Loucy (cell line): ENCODE results near the gene KLHL6.

Source experiments
- H2AFZ ChIP-seq: fragments of 200-600 bp; sonication (generic); 2 replicates; pipeline ENCODE4 v1.6.0; 2016; ENCODE audit warnings: antibody characterized with exemption, mild to moderate bottlenecking, low read length, moderate library complexity
- H3F3A ChIP-seq: fragments of 200-600 bp; 2 replicates; pipeline ENCODE4 v1.6.0; 2016; ENCODE audit warnings: antibody characterized with exemption, low read depth, mild to moderate bottlenecking
- H3K27me3 ChIP-seq: fragments of 200-600 bp; sonication (generic); 2 replicates; pipeline ENCODE4 v1.6.1; 2014; ENCODE audit warnings: low read length, mild to moderate bottlenecking; ENCODE audit not compliant: insufficient read depth, poor library complexity, severe bottlenecking
- H3K36me3 ChIP-seq: fragments of 200-600 bp; sonication (generic); 2 replicates; pipeline ENCODE4 v1.6.1; 2016; ENCODE audit warnings: low read length; ENCODE audit not compliant: insufficient read depth
- H3K4me1 ChIP-seq: fragments of 200-600 bp; sonication (generic); 2 replicates; pipeline ENCODE4 v1.5.1; 2014; ENCODE audit warnings: low read length, mild to moderate bottlenecking; ENCODE audit not compliant: insufficient read depth, poor library complexity, severe bottlenecking
- H3K4me2 ChIP-seq: fragments of 200-600 bp; sonication (generic); 2 replicates; pipeline ENCODE4 v1.6.0; 2014; ENCODE audit warnings: antibody characterized with exemption, low read length, low read depth, mild to moderate bottlenecking; ENCODE audit not compliant: poor library complexity, severe bottlenecking
- H3K4me3 ChIP-seq: fragments of 200-600 bp; sonication (generic); 2 replicates; pipeline ENCODE4 v1.5.1; 2014; ENCODE audit warnings: low read length, mild to moderate bottlenecking, mixed read lengths; ENCODE audit not compliant: poor library complexity, severe bottlenecking
- H3K79me2 ChIP-seq: fragments of 200-600 bp; sonication (generic); 2 replicates; pipeline ENCODE4 v1.6.1; 2014; ENCODE audit warnings: low read length; ENCODE audit not compliant: insufficient read depth
- H3K9ac ChIP-seq: fragments of 200-600 bp; sonication (generic); 2 replicates; pipeline ENCODE4 v1.6.0; 2014; ENCODE audit warnings: mild to moderate bottlenecking, low read depth, low read length, moderate library complexity; ENCODE audit not compliant: poor library complexity, severe bottlenecking
- H3K9me2 ChIP-seq: fragments of 200-600 bp; sonication (generic); replicated peaks from 2 replicates; pipeline ENCODE4 v1.6.1; 2016; ENCODE audit warnings: low read depth, low read length, mixed read lengths
- H3K9me3 ChIP-seq: fragments of 200-600 bp; sonication (generic); 2 replicates; pipeline ENCODE4 v1.6.1; 2014; ENCODE audit warnings: mild to moderate bottlenecking, antibody characterized with exemption, low read length, low read depth; ENCODE audit not compliant: insufficient read depth
- H4K20me1 ChIP-seq: fragments of 200-600 bp; sonication (generic); 2 replicates; pipeline ENCODE4 v1.6.0; 2014; ENCODE audit warnings: antibody characterized with exemption, low read length, mild to moderate bottlenecking; ENCODE audit not compliant: insufficient read depth, poor library complexity, severe bottlenecking
- CTCF ChIP-seq: fragments of 200-600 bp; sonication (generic); conservative IDR thresholded peaks from 2 replicates; pipeline ENCODE4 v1.5.1; 2014; ENCODE audit warnings: mild to moderate bottlenecking, antibody characterized with exemption, low read length
- EZH2phosphoT487 ChIP-seq: fragments of 200-600 bp; IDR thresholded peaks from 2 replicates; pipeline ENCODE4 v1.6.1; 2018; ENCODE audit warnings: antibody characterized with exemption, mild to moderate bottlenecking, moderate library complexity, borderline replicate concordance

KLHL6 gene

GRCh38 chr3:183566880-183567279, 11.4 kb upstream of the KLHL6 start:
- no peaks in the 10 kb centered on the region for H3K9me3 ChIP-seq
- TF ChIP-seq EZH2phosphoT487 (no peak), CTCF (no peak)
- no peaks in the 10 kb centered on the region for H4K20me1 ChIP-seq
- H2AFZ ChIP-seq: no peak overlapping the region
- H3K79me2 ChIP-seq: no peaks in the 10 kb centered on the region
- H3K4me2 ChIP-seq: no peak overlapping the region
- H3K9ac ChIP-seq: no peak overlapping the region
- H3K36me3 ChIP-seq: no peaks in the 10 kb centered on the region
- no peaks in the 10 kb centered on the region for H3F3A ChIP-seq
- H3K4me1 ChIP-seq: peaks cover 24% of the 10 kb centered on the region
- no peak overlapping the region for H3K4me3 ChIP-seq
- H3K9me2 ChIP-seq: no peaks in the 10 kb centered on the region
- H3K27me3 ChIP-seq: no peaks in the 10 kb centered on the region

GRCh38 chr3:183564046-183564445, 8.5 kb upstream of the KLHL6 start:
- Histone ChIP-seq H3K9me3 (no peaks in the 10 kb centered on the region), H3K4me3 (peak overlapping the region; percentile 12), H3K9ac (peak overlapping the region; percentile 0), H3K27me3 (no peaks in the 10 kb centered on the region), H3K36me3 (no peaks in the 10 kb centered on the region), H3K9me2 (no peaks in the 10 kb centered on the region), H3K4me2 (peak overlapping the region; percentile 46), H3K4me1 (peaks cover 24% of the 10 kb centered on the region), H4K20me1 (no peaks in the 10 kb centered on the region), H2AFZ (no peak overlapping the region), H3K79me2 (no peaks in the 10 kb centered on the region), H3F3A (no peaks in the 10 kb centered on the region)
- no peak for TF ChIP-seq EZH2phosphoT487
- TF ChIP-seq CTCF: no peak

GRCh38 chr3:183563536-183563874, 8.0 kb upstream of the KLHL6 start:
- Histone ChIP-seq H3K36me3 (no peaks in the 10 kb centered on the region), H3K4me2 (peak overlapping the region; percentile 46), H3K79me2 (no peaks in the 10 kb centered on the region), H3F3A (no peaks in the 10 kb centered on the region), H3K27me3 (no peaks in the 10 kb centered on the region), H3K4me1 (peaks cover 24% of the 10 kb centered on the region), H4K20me1 (no peaks in the 10 kb centered on the region), H3K9ac (no peak overlapping the region), H2AFZ (no peak overlapping the region), H3K4me3 (peak overlapping the region; percentile 12), H3K9me2 (no peaks in the 10 kb centered on the region), H3K9me3 (no peaks in the 10 kb centered on the region)
- TF ChIP-seq EZH2phosphoT487: no peak
- no peak for TF ChIP-seq CTCF
